AG10803 (cell line): ENCODE measurements around the gene NMRK2.

Experiments
- DNase-seq: peaks from one replicate; pipeline ENCODE4 v3.0.0; 2010; ENCODE audit warnings: low read depth
- H3K4me3 ChIP-seq: 2 replicates; pipeline ENCODE4 v1.5.1; 2011; ENCODE audit warnings: mild to moderate bottlenecking, low read length, control low read depth
- CTCF ChIP-seq: conservative IDR thresholded peaks from 2 replicates; pipeline ENCODE4 v1.5.1; 2011; ENCODE audit warnings: mild to moderate bottlenecking, low read length, control low read depth, inconsistent platforms

NMRK2 gene

GRCh38 chr19:3977242-3978143 lies 44.6 kb downstream of the NMRK2 start:
- TF ChIP-seq CTCF: no peak
- DNase-seq: no peak
- no peak overlapping the region for H3K4me3 ChIP-seq

GRCh38 chr19:3978145-3978544 lies 45.3 kb downstream of the NMRK2 start:
- no peak for DNase-seq
- H3K4me3 ChIP-seq: no peak overlapping the region
- no peak for TF ChIP-seq CTCF

GRCh38 chr19:3979289-3979673 lies 46.4 kb downstream of the NMRK2 start:
- no peak overlapping the region for H3K4me3 ChIP-seq
- DNase-seq: no peak
- no peak for TF ChIP-seq CTCF

GRCh38 chr19:3979674-3980352 lies 46.9 kb downstream of the NMRK2 start:
- no peak for TF ChIP-seq CTCF
- no peak for DNase-seq
- H3K4me3 ChIP-seq: no peak overlapping the region

- DNase-seq: no peak
- no peak for TF ChIP-seq CTCF
- H3K4me3 ChIP-seq: no peak overlapping the region
These were observed 47.7 kb downstream of the NMRK2 start for GRCh38 chr19:3980353-3981251.

GRCh38 chr19:3981373-3981735 lies 48.5 kb downstream of the NMRK2 start:
- no peak for DNase-seq
- no peak overlapping the region for H3K4me3 ChIP-seq
- no peak for TF ChIP-seq CTCF
